A549 (cell line): ENCODE measurements around the gene THAP4. TPM values are rescaled to one million over a fixed set of nuclear protein-coding genes. Genes with fewer than 3 reads are reported as not detected.

ENCODE experiments used
- ATAC-seq, 2 experiments: fragments of 200-7000 bp in 1 of 2; fragments of >200 bp in 1 of 2; cut with Nextera tagmentation in 1 of 2; cut with Tn5 transposase in 1 of 2; 3 replicates each; pipeline versions ENCODE4 v1.8.0 to v1.9.1; 2018 to 2020; ENCODE audit warnings: mild to moderate bottlenecking in 1 of 2, moderate library complexity in 1 of 2
- CTCF ChIA-PET: fragments of 300-600 bp; sonication (Branson Sonifier 250); formaldehyde crosslinking; extraction: SDS; loops from one replicate; lab custom pipeline; 2021; ENCODE audit warnings: antibody characterized with exemption, inconsistent platforms; lab: Yijun Ruan, JAX
- POLR2A ChIA-PET: fragments of 350-600 bp; formaldehyde crosslinking; extraction: SDS; loops from one replicate; lab custom pipeline; 2021; ENCODE audit warnings: antibody characterized with exemption, inconsistent platforms; lab: Yijun Ruan, JAX
- DNase-seq, 2 experiments: peaks; one replicate each; pipeline versions ENCODE4 v3.0.0 to v3.0.0-alpha.2; 2011 to 2016; ENCODE audit warnings: low read depth in 1 of 2, low spot score in 1 of 2
- FAIRE-seq: peaks from 2 replicates; lab custom pipeline; 2011; peaks lifted over from hg19 to GRCh38; lab: Jason Lieb, UNC
- H3K27ac ChIP-seq, 2 experiments: fragments of >200 bp; sonication (Bioruptor Twin); formaldehyde crosslinking; 3 replicates each; pipeline ENCODE4 v1.5.1; 2016 to 2017
- H3K4me1 ChIP-seq: fragments of >200 bp; sonication (Bioruptor Twin); formaldehyde crosslinking; 3 replicates; pipeline ENCODE4 v1.6.1; 2016
- H3K4me2 ChIP-seq: fragments of >200 bp; sonication (Bioruptor Twin); formaldehyde crosslinking; 3 replicates; pipeline ENCODE4 v1.6.1; 2016
- H3K4me3 ChIP-seq: fragments of >200 bp; sonication (Bioruptor Twin); formaldehyde crosslinking; 3 replicates; pipeline ENCODE4 v1.5.1; 2016
- H3K9me3 ChIP-seq: fragments of >200 bp; sonication (Bioruptor Twin); formaldehyde crosslinking; 3 replicates; pipeline ENCODE4 v1.6.1; 2016
- BHLHE40 ChIP-seq: IDR thresholded peaks from 2 replicates; pipeline ENCODE4 v1.6.1; 2012; ENCODE audit warnings: low read depth, low read length, inconsistent platforms
- E2F6 ChIP-seq: IDR thresholded peaks from 2 replicates; pipeline ENCODE4 v1.6.1; 2012; ENCODE audit warnings: low read depth, borderline replicate concordance
- EHF ChIP-seq: fragments of 250-450 bp; sonication (Bioruptor Pico); IDR thresholded peaks from 2 replicates; pipeline ENCODE4 v1.5.0; 2020; ENCODE audit warnings: mild to moderate bottlenecking
- EHMT2 ChIP-seq: fragments of 200-600 bp; sonication (generic); IDR thresholded peaks from 2 replicates; pipeline ENCODE4 v1.6.1; 2016; ENCODE audit warnings: antibody characterized with exemption, low read depth, mild to moderate bottlenecking, moderate library complexity
- EP300 ChIP-seq, 2 experiments: fragments of >200 bp; sonication (Bioruptor Twin); formaldehyde crosslinking; IDR thresholded peaks; 2 replicates in 1 of 2; 3 replicates in 1 of 2; pipeline ENCODE4 v1.6.1; 2016 to 2017
- ESRRA ChIP-seq: fragments of 150-350 bp; IDR thresholded peaks from 2 replicates; pipeline ENCODE4 v1.6.1; 2014; ENCODE audit warnings: mild to moderate bottlenecking, low read length, borderline replicate concordance
- HDAC2 ChIP-seq: fragments of 200-600 bp; sonication (generic); IDR thresholded peaks from 2 replicates; pipeline ENCODE4 v1.6.1; 2016
- HEYL ChIP-seq: fragments of 250-450 bp; sonication (Bioruptor Pico); IDR thresholded peaks from 2 replicates; pipeline ENCODE4 v1.8.0; 2021; ENCODE audit warnings: mild to moderate bottlenecking, moderate library complexity
- HOXB5 ChIP-seq: fragments of 250-450 bp; sonication (Bioruptor Pico); IDR thresholded peaks from 2 replicates; pipeline ENCODE4 v1.5.0; 2020; ENCODE audit warnings: mild to moderate bottlenecking, moderate library complexity
- JUN ChIP-seq, 2 experiments: fragments of >200 bp; sonication (Bioruptor Twin); formaldehyde crosslinking; IDR thresholded peaks; 2 replicates in 1 of 2; 3 replicates in 1 of 2; pipeline ENCODE4 v1.6.1; 2016 to 2017
- JUNB ChIP-seq: fragments of >200 bp; sonication (Bioruptor Twin); formaldehyde crosslinking; IDR thresholded peaks from 2 replicates; pipeline ENCODE4 v1.6.1; 2016
- KDM1A ChIP-seq: fragments of 200-600 bp; sonication (generic); IDR thresholded peaks from 2 replicates; pipeline ENCODE4 v1.6.1; 2016; ENCODE audit warnings: low read depth, mild to moderate bottlenecking
- MAFK ChIP-seq: fragments of 450-650 bp; IDR thresholded peaks from 2 replicates; pipeline ENCODE4 v1.6.1; 2014; ENCODE audit not compliant: partially characterized antibody
- MAZ ChIP-seq: fragments of 150-350 bp; IDR thresholded peaks from 2 replicates; pipeline ENCODE4 v1.6.1; 2014; ENCODE audit warnings: antibody characterized with exemption, low read depth, low read length, borderline replicate concordance
- MYC ChIP-seq: IDR thresholded peaks from 2 replicates; pipeline ENCODE4 v1.6.1; 2012; ENCODE audit warnings: mild to moderate bottlenecking, inconsistent platforms, low read length, improper control_type of control experiment, borderline replicate concordance
- NFE2L2 ChIP-seq: fragments of 150-350 bp; conservative IDR thresholded peaks from 2 replicates; pipeline ENCODE4 v1.6.1; 2014; ENCODE audit warnings: low read length
- NR3C1 ChIP-seq: fragments of >200 bp; sonication (Bioruptor Twin); formaldehyde crosslinking; IDR thresholded peaks from 3 replicates; pipeline ENCODE4 v1.6.1; 2017
- PBX3 ChIP-seq: IDR thresholded peaks from 2 replicates; pipeline ENCODE4 v1.6.1; 2012
- PHF8 ChIP-seq: fragments of 200-600 bp; sonication (generic); IDR thresholded peaks from 2 replicates; pipeline ENCODE4 v1.6.1; 2016; ENCODE audit warnings: low read depth, mild to moderate bottlenecking, antibody characterized with exemption, moderate library complexity, borderline replicate concordance
- POLR2AphosphoS2 ChIP-seq: conservative IDR thresholded peaks from 2 replicates; pipeline ENCODE4 v1.6.1; 2012; ENCODE audit warnings: low read length, improper control_type of control experiment, inconsistent platforms
- RARB ChIP-seq: fragments of 250-450 bp; sonication (Bioruptor Pico); IDR thresholded peaks from 2 replicates; pipeline ENCODE4 v1.8.0; 2021; ENCODE audit warnings: mild to moderate bottlenecking, moderate library complexity
- RCOR1 ChIP-seq: fragments of 150-350 bp; IDR thresholded peaks from 2 replicates; pipeline ENCODE4 v1.6.1; 2014; ENCODE audit warnings: antibody characterized with exemption, low read length, low read depth
- RNF2 ChIP-seq: fragments of 200-600 bp; sonication (generic); IDR thresholded peaks from 2 replicates; pipeline ENCODE4 v1.6.1; 2016; ENCODE audit warnings: low read depth, mild to moderate bottlenecking, antibody characterized with exemption, moderate library complexity, borderline replicate concordance
- SMC3 ChIP-seq: fragments of >200 bp; sonication (Bioruptor Twin); formaldehyde crosslinking; IDR thresholded peaks from 3 replicates; pipeline ENCODE4 v1.6.1; 2018; ENCODE audit warnings: inconsistent platforms
- SREBF2 ChIP-seq: fragments of 450-650 bp; IDR thresholded peaks from 2 replicates; pipeline ENCODE4 v1.6.1; 2014; ENCODE audit warnings: mild to moderate bottlenecking, moderate library complexity
- TFCP2L1 ChIP-seq: fragments of 250-450 bp; sonication (Bioruptor Pico); IDR thresholded peaks from 2 replicates; pipeline ENCODE4 v1.5.0; 2021; ENCODE audit warnings: mild to moderate bottlenecking
- TP53 ChIP-seq: fragments of 250-450 bp; sonication (Bioruptor Pico); IDR thresholded peaks from 2 replicates; pipeline ENCODE4 v1.5.0; 2021; ENCODE audit warnings: mild to moderate bottlenecking, moderate library complexity
- ZFP36 ChIP-seq: fragments of 450-650 bp; IDR thresholded peaks from 2 replicates; pipeline ENCODE4 v1.6.1; 2014; ENCODE audit warnings: borderline replicate concordance; ENCODE audit not compliant: partially characterized antibody
- WGBS: methylation state at CpG from one replicate; pipeline ENCODE4 v1.1.6; 2017; ENCODE audit errors: missing lambda C conversion rate; 5-methylcytosine and 5-hydroxymethylcytosine counted together
- polyA plus RNA-seq, 4 experiments: library from polyadenylated mRNA; depleted of rRNA in 3 of 4; stranded (reverse); fragments of >200 nt; fragmentation: RNase III in 1 of 4; extraction: RNeasy Plus Mini Kit Qiagen cat#74134 plus additional on column Dnase treatment in 1 of 4; gene quantifications; 2 replicates in 3 of 4; 3 replicates in 1 of 4; pipeline ENCODE4 v1.2.3, GENCODE V29; 2011 to 2017

Gene THAP4
- polyA plus RNA-seq, 2 of the 4 experiments (the other 2 are of a cell fraction): 36.1 to 51.0 TPM

- Histone ChIP-seq H3K4me2 (no peak overlapping the region), H3K27ac (no peak overlapping the region), H3K4me1 (no peaks in the 10 kb centered on the region), H3K9me3 (no peaks in the 10 kb centered on the region), H3K4me3 (no peak overlapping the region)
- 96% methylated on average over 9 of the region's 9 CpGs for WGBS
- POLR2A ChIA-PET: no interaction called here
- no peak for DNase-seq
- no peak for ATAC-seq
- TF ChIP-seq PHF8 (no peak), TFCP2L1 (CRISPR knock-in tag) (no peak), ZFP36 (no peak), NFE2L2 (no peak), SMC3 (no peak), HOXB5 (no peak), SREBF2 (no peak), KDM1A (no peak), PBX3 (no peak), BHLHE40 (no peak), EHMT2 (no peak), RNF2 (no peak), HDAC2 (no peak), E2F6 (no peak)
- no peak for FAIRE-seq
- CTCF ChIA-PET: interaction anchor here (0.7 kb wide), 1 partner anchor 437 kb away, joined by 3 read pairs; no protein-coding TSS in a partner anchor
These were observed 15.2 kb upstream of the THAP4 start for GRCh38 chr2:241652142-241652541.

- CTCF ChIA-PET: interaction anchor here (6.1 kb wide), 1 partner anchor 9 kb away, joined by 44 read pairs; no protein-coding TSS in a partner anchor
- Histone ChIP-seq H3K27ac (no peak overlapping the region), H3K4me3 (no peak overlapping the region)
- FAIRE-seq: no peak
- 86% methylated on average over 6 of the region's 6 CpGs for WGBS
- TF ChIP-seq MAZ: no peak
- no peak for TF ChIP-seq RCOR1
- TF ChIP-seq EHF (CRISPR knock-in tag): no peak
- TF ChIP-seq NR3C1: no peak
- no peak for TF ChIP-seq HEYL (CRISPR knock-in tag)
- TF ChIP-seq EP300 (IDR thresholded peaks at IDR 0.05): no peak
- no peak for TF ChIP-seq MYC
- TF ChIP-seq HOXB5: no peak
- no peak for TF ChIP-seq HDAC2
- no peak for TF ChIP-seq KDM1A
- TF ChIP-seq JUN (IDR thresholded peaks at IDR 0.05): no peak
- TF ChIP-seq RARB: no peak
- no peak for TF ChIP-seq MAFK
- no peak for TF ChIP-seq JUNB
- no peak for TF ChIP-seq PHF8
- no peak for TF ChIP-seq BHLHE40
- TF ChIP-seq ESRRA: no peak
- TF ChIP-seq TP53: no peak
- no peak for TF ChIP-seq POLR2AphosphoS2
- TF ChIP-seq, all 56 proteins: peak for 0
- H3K9me3 ChIP-seq: no peaks in the 10 kb centered on the region
- H3K4me2 ChIP-seq: no peak overlapping the region
- POLR2A ChIA-PET: no interaction called here
- H3K4me1 ChIP-seq: no peaks in the 10 kb centered on the region
- ATAC-seq: no peak
- DNase-seq: no peak
These were observed 13.0 kb upstream of the THAP4 start for GRCh38 chr2:241649927-241650326.
